ENCODE data around the gene ZNF280D.

- no peak for TF ChIP-seq AHDC1 (CRISPR knock-in tag; IDR thresholded peaks at IDR 0.05; ENCODE audit: borderline replicate concordance)
- TF ChIP-seq ZNF317 (CRISPR knock-in tag; IDR thresholded peaks at IDR 0.05): no peak
- TF ChIP-seq ATF2 (CRISPR knock-in tag; IDR thresholded peaks at IDR 0.05): no peak
- TF ChIP-seq ZMAT5 (CRISPR knock-in tag; IDR thresholded peaks at IDR 0.05; ENCODE audit: borderline replicate concordance, low read depth): no peak
- no peak for TF ChIP-seq IRF1 (CRISPR knock-in tag; IDR thresholded peaks at IDR 0.05; ENCODE audit: low read depth)
- TF ChIP-seq RXRA (CRISPR knock-in tag; IDR thresholded peaks at IDR 0.05): no peak
These were observed 815 bp upstream of the ZNF280D start for GRCh38 chr15:56734013-56734635.
